Activated CD4-positive, alpha-beta T cell treated with anti-CD3 and anti-CD28 coated beads for 24 hours (primary cell): ENCODE measurements around the gene BIRC7.

Experiments used
- DNase-seq, 2 donors: peaks; one replicate each; pipeline ENCODE4 v3.0.0-alpha.2; 2020; ENCODE audit warnings: low read depth in 2 of 2

BIRC7 gene

GRCh38 chr20:63235399-63235983, at the start of gene BIRC7:
BIRC7 (plus strand) TSS chr20:63235905; CDS start chr20:63236097, 192 bp downstream.
- DNase-seq, result no peak

- DNase-seq, result no peak
Observed at GRCh38 chr20:63186084-63186483, 49.6 kb upstream of the BIRC7 start.

GRCh38 chr20:63186528-63187316, 49.0 kb upstream of the BIRC7 start:
- DNase-seq, result no peak

- no peak for DNase-seq
Observed at GRCh38 chr20:63187338-63188158, 48.2 kb upstream of the BIRC7 start.

- no peak for DNase-seq
Observed at GRCh38 chr20:63188159-63188442, 47.6 kb upstream of the BIRC7 start.

DNA sequence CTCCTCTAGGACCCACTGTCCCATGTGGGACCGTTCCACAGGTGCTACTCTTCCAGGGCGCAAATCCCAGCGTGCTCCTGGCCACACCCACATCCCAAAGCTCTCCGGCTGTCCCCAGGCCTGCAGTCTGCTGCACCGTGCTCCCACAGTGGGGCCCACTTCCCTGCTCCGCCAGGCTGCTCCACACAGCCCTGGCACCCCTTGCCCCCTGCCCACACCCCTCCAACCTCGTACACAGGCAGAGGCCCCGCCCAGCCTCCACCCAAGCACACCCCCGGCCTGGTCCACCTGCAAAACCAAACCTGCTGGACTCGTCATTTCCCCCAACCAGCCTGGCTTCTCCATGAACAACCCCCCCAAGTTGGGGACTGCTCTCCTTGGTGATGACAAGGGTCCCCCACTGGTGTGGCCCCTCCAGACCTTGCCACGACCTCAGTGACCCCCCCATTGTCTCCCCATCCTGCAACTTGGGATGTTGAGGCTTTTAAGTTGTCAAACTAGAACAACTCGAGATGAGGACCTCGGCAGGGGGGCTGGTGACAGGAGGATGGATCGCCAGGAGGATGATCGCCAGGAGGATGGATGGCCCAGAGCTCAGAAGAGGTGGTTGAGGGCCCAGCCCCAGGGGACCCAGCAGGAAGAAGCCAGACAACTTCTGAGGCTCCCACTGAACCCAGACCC, 46.9 kb upstream of the BIRC7 start:
- no peak for DNase-seq

DNA sequence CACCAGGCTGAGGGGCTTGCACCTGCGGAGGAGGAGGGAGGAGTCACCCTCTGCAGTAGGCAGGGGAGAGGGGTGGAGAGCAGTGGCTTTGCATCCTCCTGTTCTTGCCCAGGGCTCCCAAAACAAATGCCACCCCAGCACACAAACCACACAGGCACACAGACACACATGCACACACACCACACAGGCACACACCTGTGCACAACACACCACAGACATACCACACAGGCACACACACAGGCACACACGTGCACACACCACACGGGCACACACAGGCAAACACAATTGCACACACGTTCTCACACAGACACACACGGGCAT, 46.4 kb upstream of the BIRC7 start:
- DNase-seq, result no peak

GRCh38 chr20:63189846-63190559, 45.7 kb upstream of the BIRC7 start:
- DNase-seq, result no peak

DNA sequence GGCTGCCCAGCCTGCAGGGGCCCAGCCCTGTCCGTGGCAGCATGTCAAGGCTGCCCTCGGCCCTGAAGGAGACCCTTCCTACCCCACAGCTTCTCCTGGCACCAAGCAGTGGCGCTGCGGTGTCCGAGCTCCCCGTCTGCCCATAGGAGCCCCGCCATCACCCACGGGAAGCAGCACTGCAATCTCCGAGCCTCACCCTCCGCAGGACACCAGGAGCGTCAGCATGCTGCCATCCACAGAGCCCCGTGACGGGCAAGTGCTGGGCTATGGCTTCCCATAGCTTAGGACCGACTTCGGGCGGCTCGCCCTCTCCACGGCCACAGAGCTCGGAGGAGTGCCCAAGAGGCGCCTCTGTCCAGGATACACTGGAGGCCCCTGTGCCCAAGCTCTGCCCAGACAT, 44.9 kb upstream of the BIRC7 start:
- no peak for DNase-seq

DNA sequence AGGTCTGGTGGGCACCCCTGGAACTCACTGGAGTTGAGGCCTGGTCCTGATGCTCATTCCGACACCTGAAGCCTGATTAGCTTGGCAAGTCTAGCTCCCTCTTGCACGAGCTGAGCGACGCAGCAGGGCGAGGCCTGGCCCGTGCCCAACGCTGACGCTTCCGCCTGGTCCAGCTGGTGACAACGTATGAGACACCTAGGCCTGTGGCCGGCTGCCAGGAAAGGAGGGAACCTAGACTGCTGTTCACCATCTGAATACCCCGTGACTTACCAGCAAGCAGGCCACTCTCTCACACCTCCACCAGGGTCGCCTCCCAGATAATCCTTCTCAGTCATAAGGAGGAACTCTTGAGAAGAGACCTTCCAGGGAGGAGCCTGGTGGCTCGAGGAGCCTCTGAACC, 44.3 kb upstream of the BIRC7 start:
- DNase-seq, result no peak

DNA sequence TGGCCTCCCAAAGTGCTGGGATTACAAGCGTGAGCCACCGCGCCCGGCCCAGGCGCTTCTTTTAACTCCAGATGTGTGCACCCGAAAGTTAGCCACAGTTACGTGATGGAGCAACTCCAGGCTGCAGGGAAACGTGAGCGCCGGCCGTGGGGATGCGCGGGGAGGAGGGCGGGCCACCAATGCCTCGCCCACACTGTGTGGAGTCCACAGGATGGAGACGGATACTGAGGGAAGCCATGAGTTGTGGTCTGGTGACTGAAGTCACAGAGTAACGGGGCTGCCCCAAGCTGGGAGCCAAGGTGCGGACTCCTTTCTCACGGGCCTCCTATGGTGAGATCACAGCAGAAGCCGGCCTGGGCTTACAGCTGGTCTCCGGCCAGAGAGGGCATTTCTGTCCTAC, 43.0 kb upstream of the BIRC7 start:
- DNase-seq, result no peak

DNA sequence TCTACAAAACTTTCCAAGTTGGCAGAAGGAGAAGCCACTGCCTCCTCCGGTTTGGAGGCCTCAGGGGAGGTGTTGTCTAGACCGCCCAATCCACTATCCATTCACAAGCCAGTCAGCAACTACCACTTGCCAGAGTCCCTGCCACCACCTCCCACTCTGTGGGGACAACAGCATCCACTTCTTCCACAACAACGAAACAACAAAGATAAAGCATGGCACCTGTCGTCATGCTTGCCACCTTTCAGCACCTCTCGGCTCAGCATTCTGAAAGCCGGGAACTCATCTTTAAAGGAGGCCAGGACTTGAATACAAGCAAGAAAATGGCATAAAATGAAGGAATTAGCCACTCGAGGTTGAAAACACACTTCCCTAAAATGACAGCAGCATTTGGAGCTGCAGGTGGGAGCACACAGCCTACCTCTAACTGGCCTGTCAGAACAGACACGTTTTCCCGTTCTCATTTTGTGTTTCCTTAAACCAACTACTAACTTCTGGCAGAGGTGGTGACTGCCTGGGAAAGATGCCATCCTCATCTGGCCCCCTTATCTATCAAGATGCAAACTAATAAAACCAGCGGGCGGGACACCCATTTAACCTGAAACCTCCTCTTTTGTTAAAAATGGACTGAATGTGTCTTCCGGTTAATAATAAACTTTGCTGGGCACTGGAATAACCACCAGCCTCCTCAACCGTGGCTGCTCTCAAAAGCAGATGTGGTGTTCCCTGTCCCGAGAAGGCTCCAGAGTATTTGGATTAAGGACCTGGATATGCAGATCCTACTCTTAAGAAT, 41.5 kb upstream of the BIRC7 start:
- DNase-seq, result no peak

- no peak for DNase-seq
Observed at GRCh38 chr20:63194797-63195173, 40.9 kb upstream of the BIRC7 start.

- no peak for DNase-seq
Observed at GRCh38 chr20:63196768-63197470, 38.8 kb upstream of the BIRC7 start.

- DNase-seq, result no peak
Observed at GRCh38 chr20:63198606-63199005, 37.1 kb upstream of the BIRC7 start.

DNA sequence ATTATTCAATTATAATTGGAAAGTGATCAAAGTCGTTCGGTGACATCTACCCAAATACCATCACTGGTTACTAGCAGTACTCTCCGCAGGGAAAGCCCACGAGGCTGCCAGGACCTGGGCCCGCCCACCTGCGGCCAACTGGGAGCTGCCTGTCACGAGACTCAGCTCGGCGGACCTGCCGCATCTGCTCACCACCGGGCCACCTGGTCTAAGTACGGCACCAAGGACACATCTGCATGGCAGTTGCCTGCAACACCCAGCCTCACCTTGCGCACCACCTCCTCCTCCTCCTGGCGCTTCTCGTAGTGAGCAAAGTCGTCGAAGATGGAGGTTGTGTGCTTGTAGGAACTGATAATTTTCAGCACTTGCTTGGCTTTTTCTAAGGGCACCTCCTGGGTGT, 33.7 kb upstream of the BIRC7 start:
- DNase-seq, result no peak

- no peak for DNase-seq
Observed at GRCh38 chr20:63202811-63203526, 32.7 kb upstream of the BIRC7 start.

DNA sequence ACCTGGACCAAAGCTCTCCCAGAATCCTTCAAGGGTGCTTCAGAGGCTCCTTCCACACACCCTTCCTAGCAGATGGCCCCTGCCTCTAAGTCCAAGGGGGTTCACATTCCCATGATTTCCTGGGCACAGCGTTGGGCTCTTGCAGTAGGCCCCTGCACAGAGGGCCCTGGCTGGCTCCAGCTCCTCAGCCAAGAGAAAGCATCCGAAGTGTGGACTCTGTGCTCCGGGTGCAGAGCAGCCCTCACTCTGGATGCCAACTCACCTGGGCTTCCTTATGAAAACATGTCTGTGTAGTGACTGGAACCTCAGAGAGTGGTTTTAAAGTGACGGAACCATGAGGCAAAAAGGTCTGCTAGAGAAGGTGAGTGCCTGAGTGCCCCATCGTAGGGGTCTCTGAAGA, 31.3 kb upstream of the BIRC7 start:
- no peak for DNase-seq

DNA sequence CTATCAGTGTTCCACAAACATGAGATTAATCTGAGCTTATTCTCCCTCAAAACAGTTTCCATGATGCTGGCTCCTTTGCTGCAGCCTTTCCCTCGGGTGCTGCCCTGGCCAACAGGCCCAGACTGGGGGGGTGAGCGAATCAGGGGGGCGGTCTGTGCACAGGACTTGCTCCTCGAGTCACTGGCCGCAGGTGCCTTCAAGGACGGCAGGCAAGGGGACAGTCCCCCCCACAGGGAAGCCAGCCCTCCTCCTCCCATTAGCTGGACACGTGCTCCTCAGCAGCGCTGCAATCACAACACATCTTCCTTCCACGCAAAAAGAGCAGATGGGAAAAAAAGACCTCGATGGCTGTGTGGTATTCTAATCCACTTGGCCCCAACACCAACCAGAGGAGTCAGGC, 29.8 kb upstream of the BIRC7 start:
- DNase-seq, result no peak

DNA sequence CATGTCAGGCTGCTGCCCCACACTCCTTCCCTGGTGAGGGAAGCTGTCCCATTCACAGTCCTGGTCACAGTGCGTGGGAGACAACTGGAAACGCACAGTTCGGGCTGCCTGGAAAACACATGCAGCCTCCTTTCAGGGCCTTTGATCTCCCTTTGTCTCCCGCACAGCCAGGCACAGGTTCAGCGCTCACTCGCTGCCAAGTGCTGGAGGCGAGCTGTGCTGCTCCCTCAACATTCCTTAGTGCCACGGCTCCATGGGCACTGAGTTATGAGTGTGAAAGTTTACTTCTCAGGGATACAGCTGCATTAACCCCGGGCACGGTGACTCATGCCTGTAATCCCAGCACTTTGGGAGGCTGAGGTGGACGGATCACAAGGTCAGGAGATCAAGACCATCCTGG, 28.8 kb upstream of the BIRC7 start:
- no peak for DNase-seq
